RWPE1 (cell line): ENCODE data around the gene HTR1D.
A peak's percentile ranks its signal among the peaks of the same experiment; 100 is the strongest.
"Not testable (repeated sequence)": the region's sequence is repeated elsewhere in the genome, so short reads cannot be mapped to it uniquely, and the experiment has no call there.

ENCODE experiments used
- CTCF ChIA-PET: fragments of 350-600 bp; sonication (Branson Sonifier 250); formaldehyde crosslinking; extraction: SDS; loops from one replicate; lab custom pipeline; 2021; lab: Yijun Ruan, JAX
- POLR2A ChIA-PET: fragments of 400-600 bp; formaldehyde crosslinking; extraction: SDS; loops from one replicate; lab custom pipeline; 2020; ENCODE audit warnings: antibody characterized with exemption; ENCODE audit not compliant: low non-redundant PET; lab: Yijun Ruan, JAX
- DNase-seq: peaks from one replicate; pipeline ENCODE4 v3.0.0; 2012; ENCODE audit warnings: low spot score
- H3K27ac ChIP-seq: fragments of 450-650 bp; 2 replicates; pipeline ENCODE4 v1.5.1; 2017
- CTCF ChIP-seq: fragments of 450-650 bp; conservative IDR thresholded peaks from 2 replicates; pipeline ENCODE4 v1.5.1; 2017; ENCODE audit warnings: low read depth, mild to moderate bottlenecking

Gene HTR1D

GRCh38 chr1:23237508-23237907, 20.2 kb upstream of the HTR1D start:
- ChIA-PET CTCF (no interaction called here), POLR2A (interaction anchor here (0.6 kb wide), 1 partner anchor 332 kb away, joined by 3 read pairs; no protein-coding TSS in a partner anchor)
- TF ChIP-seq CTCF: no peak

GRCh38 chr1:23227806-23228205, 10.5 kb upstream of the HTR1D start:
- H3K27ac ChIP-seq: no peak overlapping the region
- ChIA-PET POLR2A (interaction anchor here (0.6 kb wide), 1 partner anchor 36 kb away, joined by 7 read pairs; no protein-coding TSS in a partner anchor), CTCF (interaction anchor here (1.1 to 1.5 kb wide), 2 partner anchors 12 to 43 kb away, joined by 3 to 8 read pairs; no protein-coding TSS in a partner anchor)
- DNase-seq: no peak
- no peak for TF ChIP-seq CTCF

More at GRCh38 chr1:23237508-23237907, 20.2 kb upstream of the HTR1D start:
- H3K27ac ChIP-seq: no peak overlapping the region
- no peak for DNase-seq

- ChIA-PET POLR2A (no interaction called here), CTCF (interaction anchor here (0.5 to 1.1 kb wide), 2 partner anchors 7 to 280 kb away, joined by 3 to 5 read pairs; no protein-coding TSS in a partner anchor)
- no peak for TF ChIP-seq CTCF
- H3K27ac ChIP-seq: peak overlapping the region; percentile 84
- peak; percentile 61 for DNase-seq
Measured at GRCh38 chr1:23224739-23225648, 7.7 kb upstream of the HTR1D start.

GRCh38 chr1:23223963-23224362, 6.7 kb upstream of the HTR1D start:
- CTCF ChIA-PET: interaction anchor here (1.1 kb wide), 1 partner anchor 9 kb away, joined by 3 read pairs; no protein-coding TSS in a partner anchor
- POLR2A ChIA-PET, DNase-seq, H3K27ac ChIP-seq: not testable (repeated sequence)

- DNase-seq, H3K27ac ChIP-seq, POLR2A ChIA-PET: not testable (repeated sequence)
- CTCF ChIA-PET: interaction anchor here (1.1 kb wide), 1 partner anchor 9 kb away, joined by 3 read pairs; no protein-coding TSS in a partner anchor
Measured at GRCh38 chr1:23223490-23223951, 6.2 kb upstream of the HTR1D start.

- POLR2A ChIA-PET: no interaction called here
Measured at GRCh38 chr1:23222742-23223141, 5.4 kb upstream of the HTR1D start.

GRCh38 chr1:23222331-23222730, 5.0 kb upstream of the HTR1D start:
- DNase-seq: no peak
- ChIA-PET CTCF (no interaction called here), POLR2A (no interaction called here)
- no peak overlapping the region for H3K27ac ChIP-seq
- no peak for TF ChIP-seq CTCF

More at GRCh38 chr1:23222742-23223141, 5.4 kb upstream of the HTR1D start:
- no peak overlapping the region for H3K27ac ChIP-seq
- no peak for TF ChIP-seq CTCF
- DNase-seq: no peak
- CTCF ChIA-PET: no interaction called here
